Lower leg skin (tissue), 3 donors: ENCODE data around the gene CNOT9.

Experiments used
- CTCF ChIP-seq, 3 donors: fragments of 450-650 bp; IDR thresholded peaks; one replicate each; pipeline ENCODE4 v1.5.1; 2016; ENCODE audit warnings: antibody characterized with exemption in 3 of 3, mild to moderate bottlenecking in 3 of 3, moderate library complexity in 2 of 3
- POLR2A ChIP-seq, 2 donors: fragments of 450-650 bp; IDR thresholded peaks; one replicate each; pipeline ENCODE4 v1.6.1; 2016 to 2017; ENCODE audit warnings: antibody characterized with exemption in 2 of 2, mild to moderate bottlenecking in 1 of 2, moderate library complexity in 1 of 2

GRCh38 chr2:218540015-218540414, 28.6 kb upstream of the CNOT9 start:
- TF ChIP-seq CTCF (IDR thresholded peaks at IDR 0.05) (no peak), POLR2A (IDR thresholded peaks at IDR 0.05) (no peak)
